Natural killer cell (primary cell): ENCODE results near the gene CCDC81. TPM values are rescaled to one million over a fixed set of nuclear protein-coding genes. Genes with fewer than 3 reads are reported as not detected.

Source experiments
- ATAC-seq, 3 donors: fragments of 150-1000 bp in 2 of 3; fragments of 200-7000 bp in 1 of 3; cut with Tn5 transposase; 1 replicate in 1 of 3; 2 replicates in 2 of 3; pipeline ENCODE4 v1.10.0; 2021; ENCODE audit warnings: mild to moderate bottlenecking in 2 of 3, moderate library complexity in 2 of 3
- DNase-seq, 2 donors: peaks; one replicate each; pipeline versions ENCODE4 v3.0.0 to v3.0.0-alpha.2; 2013 to 2021; ENCODE audit warnings: mixed read lengths in 1 of 2
- H3K27ac ChIP-seq: one replicate; pipeline ENCODE4 v1.5.1; 2013; ENCODE audit warnings: mild to moderate bottlenecking, low read length
- H3K27me3 ChIP-seq: one replicate; pipeline ENCODE4 v1.6.1; 2013; ENCODE audit warnings: low read length; ENCODE audit not compliant: control insufficient read depth, insufficient read depth
- H3K36me3 ChIP-seq: one replicate; pipeline ENCODE4 v1.6.1; 2013; ENCODE audit warnings: low read length; ENCODE audit not compliant: control insufficient read depth, insufficient read depth
- H3K4me1 ChIP-seq: one replicate; pipeline ENCODE4 v1.6.1; 2013; ENCODE audit warnings: low read length; ENCODE audit not compliant: control insufficient read depth, insufficient read depth
- H3K4me3 ChIP-seq: one replicate; pipeline ENCODE4 v1.5.1; 2013; ENCODE audit warnings: low read length
- H3K9me3 ChIP-seq: one replicate; pipeline ENCODE4 v1.6.1; 2013; ENCODE audit warnings: low read length; ENCODE audit not compliant: control insufficient read depth, insufficient read depth
- H3K27ac Mint-ChIP-seq, 2 donors: one replicate each; pipeline ENCODE4 v1.8.0; 2022; ENCODE audit warnings: mild to moderate bottlenecking in 2 of 2, mixed read lengths in 2 of 2, moderate library complexity in 1 of 2
- H3K27me3 Mint-ChIP-seq, 2 donors: one replicate each; pipeline ENCODE4 v1.8.0; 2022; ENCODE audit warnings: low read depth in 2 of 2, mixed read lengths in 2 of 2
- H3K36me3 Mint-ChIP-seq: one replicate; pipeline ENCODE4 v1.8.0; 2022; ENCODE audit warnings: mixed read lengths
- H3K4me1 Mint-ChIP-seq, 2 donors: one replicate each; pipeline ENCODE4 v1.8.0; 2022; ENCODE audit warnings: mixed read lengths in 2 of 2
- H3K4me3 Mint-ChIP-seq: one replicate; pipeline ENCODE4 v1.8.0; 2022; ENCODE audit warnings: mild to moderate bottlenecking, moderate library complexity, mixed read lengths
- H3K9me3 Mint-ChIP-seq, 2 donors: one replicate each; pipeline ENCODE4 v1.8.0; 2022; ENCODE audit warnings: mixed read lengths in 2 of 2
- CTCF ChIP-seq: fragments of 200-600 bp; IDR thresholded peaks from one replicate; pipeline ENCODE4 v1.8.0; 2022; ENCODE audit warnings: antibody characterized with exemption
- WGBS: methylation state at CpG from one replicate; pipeline ENCODE4 v1.1.7; 2013; ENCODE audit warnings: missing lambda C conversion rate; ENCODE audit not compliant: insufficient coverage; 5-methylcytosine and 5-hydroxymethylcytosine counted together
- intact Hi-C: fragments of 100-400 bp; cut with micrococcal nuclease; formaldehyde crosslinking; loops from one replicate; pipeline ENCODE4 v1.14.2; 2022
- total RNA-seq, 4 donors: library from RNA; stranded (reverse); fragments of 120-200 nt in 1 of 4; gene quantifications; one replicate each; pipeline versions ENCODE4 v1.2.3 to v1.2.4, GENCODE V29; 2013 to 2022

The CCDC81 gene
- total RNA-seq, 3 donors from 2014 or later (not counting 1 experiment from before 2014, with no cell fraction given): 0.64 to 0.90 (median 0.77) TPM

GRCh38 chr11:86435711-86436110, 61.0 kb downstream of the CCDC81 start:
- Histone ChIP-seq H3K4me1 (no peaks in the 10 kb centered on the region), H3K9me3 (no peaks in the 10 kb centered on the region), H3K27me3 (no peaks in the 10 kb centered on the region), H3K4me3 (no peak overlapping the region), H3K27ac (no peak overlapping the region), H3K36me3 (no peaks in the 10 kb centered on the region)
- no peak for TF ChIP-seq CTCF
- no peak overlapping the region for H3K27ac Mint-ChIP-seq
- DNase-seq (no peak), ATAC-seq (no peak)
- no peaks in the 10 kb centered on the region for H3K9me3 Mint-ChIP-seq
- peaks cover 3 to 4% of the 10 kb centered on the region in 2 donors for H3K4me1 Mint-ChIP-seq
- H3K4me3 Mint-ChIP-seq: no peak overlapping the region
- intact Hi-C loops: no loop called here
- WGBS: 100% methylated on average over 2 of the region's 2 CpGs
- H3K36me3 Mint-ChIP-seq: no peaks in the 10 kb centered on the region
- no peaks in the 10 kb centered on the region for H3K27me3 Mint-ChIP-seq

- Mint-ChIP-seq H3K4me1 (peaks cover 5% of the 10 kb centered on the region in 2 donors), H3K27ac (no peak overlapping the region), H3K36me3 (no peaks in the 10 kb centered on the region), H3K27me3 (no peaks in the 10 kb centered on the region), H3K9me3 (no peaks in the 10 kb centered on the region), H3K4me3 (no peak overlapping the region)
- DNase-seq (no peak), ATAC-seq (no peak)
- H3K4me3 ChIP-seq: no peak overlapping the region
- WGBS: 80% methylated on average over 1 of the region's 1 CpG
- no peaks in the 10 kb centered on the region for H3K27me3 ChIP-seq
- H3K27ac ChIP-seq: no peak overlapping the region
- H3K9me3 ChIP-seq: no peaks in the 10 kb centered on the region
- H3K36me3 ChIP-seq: no peaks in the 10 kb centered on the region
- TF ChIP-seq CTCF: no peak
- intact Hi-C loops: no loop called here
- no peaks in the 10 kb centered on the region for H3K4me1 ChIP-seq
Measured at GRCh38 chr11:86438685-86439084, 64.0 kb downstream of the CCDC81 start.

DNA sequence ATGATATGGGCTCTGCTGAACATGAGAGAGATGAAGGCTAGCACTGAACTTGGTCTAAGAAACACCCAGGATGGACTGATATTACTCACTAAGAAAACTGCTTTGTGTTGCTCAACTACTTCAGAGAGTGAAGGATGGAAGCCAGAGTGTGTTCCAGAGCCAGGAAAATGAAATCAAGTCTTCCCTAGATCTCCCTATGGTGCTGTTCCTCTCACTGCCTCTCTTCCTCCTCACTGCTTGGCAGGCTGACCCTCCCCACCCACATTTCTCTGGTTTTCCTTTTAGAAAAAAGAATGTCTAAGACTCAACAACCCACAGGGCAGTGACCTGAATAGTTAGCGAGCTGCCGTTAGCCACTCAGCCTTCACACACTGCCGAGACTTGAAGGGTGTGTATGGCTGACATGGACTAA, 65.6 kb downstream of the CCDC81 start:
- TF ChIP-seq CTCF: no peak
- Mint-ChIP-seq H3K9me3 (no peaks in the 10 kb centered on the region), H3K27me3 (no peaks in the 10 kb centered on the region), H3K27ac (no peak overlapping the region), H3K4me3 (no peak overlapping the region), H3K4me1 (peaks cover 5% of the 10 kb centered on the region in 2 donors), H3K36me3 (no peaks in the 10 kb centered on the region)
- WGBS: 58% methylated on average over 3 of the region's 3 CpGs
- ATAC-seq (no peak), DNase-seq (no peak)
- no peaks in the 10 kb centered on the region for H3K4me1 ChIP-seq
- H3K36me3 ChIP-seq: no peaks in the 10 kb centered on the region
- no peaks in the 10 kb centered on the region for H3K9me3 ChIP-seq
- H3K4me3 ChIP-seq: no peak overlapping the region
- intact Hi-C loops: no loop called here
- no peak overlapping the region for H3K27ac ChIP-seq
- no peaks in the 10 kb centered on the region for H3K27me3 ChIP-seq

GRCh38 chr11:86440843-86441242, 66.2 kb downstream of the CCDC81 start:
- Mint-ChIP-seq H3K9me3 (no peaks in the 10 kb centered on the region), H3K36me3 (no peaks in the 10 kb centered on the region), H3K4me1 (peaks cover 5 to 6% of the 10 kb centered on the region in 2 donors), H3K27me3 (no peaks in the 10 kb centered on the region), H3K4me3 (no peak overlapping the region), H3K27ac (no peak overlapping the region)
- WGBS: 100% methylated on average over 1 of the region's 2 CpGs
- H3K36me3 ChIP-seq: no peaks in the 10 kb centered on the region
- H3K9me3 ChIP-seq: no peaks in the 10 kb centered on the region
- DNase-seq (no peak), ATAC-seq (no peak)
- no peaks in the 10 kb centered on the region for H3K27me3 ChIP-seq
- no peak for TF ChIP-seq CTCF
- intact Hi-C loops: no loop called here
- no peak overlapping the region for H3K27ac ChIP-seq
- no peak overlapping the region for H3K4me3 ChIP-seq
- H3K4me1 ChIP-seq: no peaks in the 10 kb centered on the region
